ENCODE data around the gene FERMT3.

FERMT3 gene

DNA sequence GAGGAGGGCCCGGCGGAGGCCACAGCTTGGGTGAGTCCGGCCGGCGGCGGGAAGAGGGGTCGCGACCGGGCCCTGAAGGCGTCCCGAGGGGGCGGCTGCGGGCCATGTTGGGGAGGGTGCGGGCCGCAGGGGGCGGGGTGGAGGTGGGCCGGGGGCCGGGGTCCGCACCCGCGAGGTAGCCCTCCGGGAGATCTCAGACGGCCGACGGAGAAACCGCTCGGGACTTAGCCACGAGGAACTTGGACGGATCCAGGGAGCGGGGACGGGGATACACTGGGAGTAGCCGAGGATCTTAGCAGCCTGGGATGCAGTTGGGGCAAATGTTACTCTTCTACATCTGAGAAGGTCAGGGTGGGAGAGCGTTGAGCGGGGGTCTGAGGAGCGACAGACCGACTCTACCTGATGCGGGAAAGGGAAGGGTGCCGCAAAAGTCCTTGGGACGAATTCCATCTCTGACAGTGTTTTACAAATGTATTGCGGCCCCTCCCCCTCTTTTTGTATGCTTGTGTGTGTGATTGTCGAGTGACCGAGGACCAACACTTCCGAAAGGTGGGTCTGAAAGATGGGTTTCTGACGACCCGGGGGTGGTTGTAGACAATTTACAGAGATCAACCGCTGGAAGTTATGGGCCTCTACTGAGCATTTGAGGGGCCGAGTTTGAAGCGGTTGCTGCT lies 19.9 kb upstream of the FERMT3 start:
- no peak for DNase-seq (ENCODE audit: low spot score)

DNA sequence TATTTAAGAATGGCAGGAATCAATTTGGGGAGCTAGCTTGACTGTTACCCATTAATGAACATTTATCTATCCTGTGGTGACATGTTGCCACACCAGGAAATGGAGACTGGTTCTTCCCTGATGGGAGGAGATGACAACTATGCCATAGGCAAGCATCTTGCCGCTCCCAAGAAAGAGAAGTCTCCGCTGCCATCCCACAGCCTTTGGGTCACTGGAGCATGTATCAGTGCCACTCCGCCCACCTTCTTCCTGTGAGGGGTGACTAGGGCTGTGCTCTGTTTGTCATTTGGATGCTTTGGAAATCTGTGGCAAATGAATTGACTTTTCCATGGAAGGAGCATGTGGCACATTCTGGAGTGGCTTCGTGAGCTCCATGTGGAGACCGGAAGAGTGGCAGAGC lies 14.1 kb upstream of the FERMT3 start:
- no peak for DNase-seq (ENCODE audit: low spot score)

DNA sequence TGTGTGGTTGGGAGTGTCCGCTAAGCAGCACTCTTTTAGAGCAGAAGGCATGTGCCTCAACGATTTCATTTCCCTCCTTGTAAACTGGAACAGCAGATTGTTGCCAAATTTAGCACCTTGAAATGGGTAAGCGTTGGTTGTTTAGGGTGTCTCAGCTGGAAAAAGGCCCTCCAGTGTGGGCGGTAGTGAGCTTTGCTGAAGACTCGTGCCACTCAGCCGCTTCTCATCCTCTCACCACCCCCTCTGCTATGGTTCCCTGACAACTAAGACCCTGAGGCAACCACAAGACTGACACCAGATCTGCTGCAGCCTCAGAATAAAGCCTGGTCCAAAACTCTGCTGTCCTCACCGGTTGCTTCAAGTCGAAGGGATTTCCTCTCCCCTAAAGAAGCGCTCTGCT lies 9.9 kb upstream of the FERMT3 start:
- no peak for DNase-seq (ENCODE audit: low spot score)

- no peak for DNase-seq (ENCODE audit: low spot score)
Measured at GRCh38 chr11:64198511-64198910, 8.0 kb upstream of the FERMT3 start.

GRCh38 chr11:64201543-64201942 lies 5.0 kb upstream of the FERMT3 start:
- DNase-seq (ENCODE audit: low spot score), result no peak

DNA sequence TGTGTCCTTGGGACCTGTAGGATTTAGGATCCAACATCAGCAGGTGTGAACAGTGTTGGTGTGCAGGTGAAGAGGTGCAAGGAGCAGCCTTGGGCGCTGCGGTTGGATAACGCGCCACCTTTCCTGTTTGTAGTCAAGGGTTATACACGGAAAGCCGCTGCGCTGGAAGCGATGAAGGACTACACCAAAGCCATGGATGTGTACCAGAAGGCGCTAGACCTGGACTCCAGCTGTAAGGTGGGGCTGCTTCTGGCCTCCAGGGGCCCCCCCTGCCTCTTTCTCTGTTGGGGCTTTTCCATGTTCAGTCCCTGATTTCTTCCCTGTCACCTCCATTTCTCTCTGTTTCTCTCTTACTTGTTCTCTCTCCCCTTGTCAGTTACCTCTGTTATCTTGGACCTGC lies 3.5 kb upstream of the FERMT3 start:
- DNase-seq (ENCODE audit: low spot score), result no peak

- no peak for DNase-seq (ENCODE audit: low spot score)
Measured at GRCh38 chr11:64203421-64204079, 3.0 kb upstream of the FERMT3 start.

DNA sequence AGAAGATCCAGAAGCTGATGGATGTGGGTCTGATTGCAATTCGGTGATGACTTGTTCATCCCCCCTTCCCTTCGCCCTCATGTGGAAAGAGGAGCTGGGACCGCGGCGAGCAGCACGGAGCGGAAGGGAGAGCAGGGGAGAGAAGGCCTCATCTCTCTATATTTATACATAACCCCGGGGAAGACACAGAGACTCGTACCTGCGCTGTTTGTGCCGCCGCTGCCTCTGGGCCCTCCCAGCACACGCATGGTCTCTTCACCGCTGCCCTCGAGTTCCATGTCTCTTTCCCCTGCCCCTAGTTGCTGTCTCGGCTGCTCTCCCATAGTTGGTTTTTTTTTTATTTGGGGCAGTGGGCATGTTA lies 2.5 kb upstream of the FERMT3 start:
- DNase-seq (ENCODE audit: low spot score), result no peak

DNA sequence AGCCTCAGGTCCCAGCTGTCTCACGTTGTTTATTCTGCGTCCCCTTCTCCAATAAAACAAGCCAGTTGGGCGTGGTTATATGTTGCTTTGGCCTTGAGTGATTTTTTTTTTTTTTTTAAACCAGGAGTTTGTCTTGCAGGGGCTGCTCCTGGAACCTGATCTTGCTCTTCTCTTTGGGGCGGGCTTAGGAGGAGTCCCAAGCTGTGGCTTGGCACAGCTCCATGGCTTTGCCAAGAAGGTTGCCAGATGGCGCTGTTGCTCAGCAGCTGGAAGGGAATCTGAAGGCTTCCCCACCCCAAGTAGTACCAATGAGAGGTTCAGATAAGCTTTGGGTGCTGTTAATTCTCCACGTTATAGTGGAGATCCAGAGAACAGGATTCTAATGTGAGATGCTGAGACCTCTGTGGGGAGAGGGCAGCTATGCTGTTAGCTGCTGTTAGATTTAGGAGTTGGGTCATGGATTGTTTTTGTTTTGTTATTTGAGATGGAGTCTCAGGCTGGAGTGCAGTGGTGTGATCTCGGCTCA lies 2.0 kb upstream of the FERMT3 start:
- DNase-seq (ENCODE audit: low spot score), result peak; percentile 91

- DNase-seq (ENCODE audit: low spot score), result no peak
Measured at GRCh38 chr11:64207256-64208085, 950 bp downstream of the FERMT3 start.

DNA sequence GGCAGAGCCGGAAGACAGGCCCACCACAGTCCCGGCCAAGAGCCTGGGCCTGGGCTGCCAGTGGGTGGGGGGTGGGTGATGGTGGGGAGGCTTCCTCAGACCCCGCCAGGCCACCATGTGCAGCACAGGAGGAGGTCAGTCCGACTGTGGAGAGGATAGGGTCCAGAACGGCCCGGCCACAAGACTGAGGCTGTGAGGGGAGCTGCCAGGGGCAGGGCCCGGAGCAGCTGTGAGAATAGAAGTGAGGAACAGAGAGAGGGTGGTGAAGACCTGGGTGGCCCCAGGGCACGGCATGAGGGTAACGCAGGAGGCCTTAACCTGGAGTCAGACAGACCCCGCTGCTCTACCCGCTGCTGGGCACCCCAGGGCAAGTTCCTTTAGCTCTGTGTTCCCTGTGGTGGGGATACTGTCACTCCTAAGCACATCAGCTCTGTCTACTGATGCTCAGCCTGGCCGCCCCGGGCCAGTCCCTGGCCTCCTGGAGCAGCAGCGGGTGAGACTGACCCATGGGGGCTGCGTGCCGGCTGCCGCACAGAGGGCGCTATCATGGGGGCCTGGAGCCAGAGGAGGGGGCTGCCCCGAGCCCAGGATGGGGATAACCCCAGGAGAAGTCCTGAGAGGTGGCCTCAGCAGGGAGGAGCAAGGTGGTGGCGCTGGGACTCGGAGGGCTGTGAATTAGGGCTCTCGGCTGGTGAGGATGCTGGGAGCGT lies 1.7 kb downstream of the FERMT3 start:
- DNase-seq (ENCODE audit: low spot score), result no peak

- no peak for DNase-seq (ENCODE audit: low spot score)
Measured at GRCh38 chr11:64208796-64209562, 2.5 kb downstream of the FERMT3 start.

DNA sequence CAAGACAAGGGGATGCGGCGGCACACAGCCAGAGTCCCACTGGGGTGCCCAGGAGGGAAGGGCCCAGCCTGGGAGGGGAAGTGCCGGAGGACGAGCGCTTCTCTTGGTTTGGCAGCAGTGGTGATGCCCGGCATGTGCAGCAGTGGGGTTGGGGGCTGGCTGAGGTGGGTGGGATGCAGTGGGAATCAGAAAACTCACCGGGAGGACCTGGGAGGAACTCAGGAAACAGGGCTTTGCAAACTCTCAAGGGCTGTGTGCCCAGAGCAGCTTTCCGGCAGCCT lies 3.0 kb downstream of the FERMT3 start:
- no peak for DNase-seq (ENCODE audit: low spot score)

GRCh38 chr11:64210301-64211020 lies 3.9 kb downstream of the FERMT3 start:
- DNase-seq (ENCODE audit: low spot score), result peak; percentile 55

DNA sequence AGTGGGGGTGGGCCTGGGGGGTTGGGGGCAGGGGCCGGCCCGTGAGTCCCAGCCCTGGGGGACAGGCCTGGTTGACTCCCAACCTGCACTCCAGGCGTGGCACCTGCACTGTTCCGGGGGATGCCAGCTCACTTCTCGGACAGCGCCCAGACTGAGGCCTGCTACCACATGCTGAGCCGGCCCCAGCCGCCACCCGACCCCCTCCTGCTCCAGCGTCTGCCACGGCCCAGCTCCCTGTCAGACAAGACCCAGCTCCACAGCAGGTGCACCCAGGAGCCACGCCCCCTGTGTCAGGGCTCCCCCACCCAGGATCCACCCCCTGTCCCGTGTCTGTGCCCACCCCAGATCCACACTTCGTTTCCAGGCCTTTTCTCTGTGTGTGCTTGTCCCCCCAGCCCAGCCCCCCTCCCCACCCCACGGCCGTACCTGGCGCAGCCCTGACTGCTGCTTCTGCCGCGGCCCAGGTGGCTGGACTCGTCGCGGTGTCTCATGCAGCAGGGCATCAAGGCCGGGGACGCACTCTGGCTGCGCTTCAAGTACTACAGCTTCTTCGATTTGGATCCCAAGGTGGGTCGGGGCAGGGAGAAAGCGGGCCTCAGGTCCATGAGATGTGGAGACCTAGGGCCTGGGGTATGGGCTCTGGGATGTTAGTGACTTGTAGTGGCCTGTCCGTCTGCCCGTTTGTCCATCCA lies 4.8 kb downstream of the FERMT3 start:
- no peak for DNase-seq (ENCODE audit: low spot score)

DNA sequence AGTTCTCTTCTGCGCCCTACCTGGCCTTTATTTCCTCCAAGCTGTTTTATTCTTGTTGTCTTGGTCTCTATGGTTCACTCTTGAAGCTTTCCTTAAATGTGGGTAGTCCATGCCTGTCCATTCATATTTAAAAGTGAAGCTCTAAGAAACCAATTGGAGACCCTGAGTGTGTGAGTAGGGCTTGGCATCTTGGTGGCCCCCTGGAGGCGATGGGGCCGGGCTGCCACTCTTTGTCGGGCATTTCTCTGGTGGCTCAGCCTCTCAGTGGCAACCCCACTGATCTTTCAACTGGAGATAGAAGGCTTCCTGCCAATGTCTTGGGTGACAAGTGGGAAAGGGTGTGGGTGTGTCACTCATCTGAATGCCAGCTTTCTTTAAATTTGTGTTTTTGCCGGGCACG lies 10.4 kb downstream of the FERMT3 start:
- DNase-seq (ENCODE audit: low spot score), result no peak

DNA sequence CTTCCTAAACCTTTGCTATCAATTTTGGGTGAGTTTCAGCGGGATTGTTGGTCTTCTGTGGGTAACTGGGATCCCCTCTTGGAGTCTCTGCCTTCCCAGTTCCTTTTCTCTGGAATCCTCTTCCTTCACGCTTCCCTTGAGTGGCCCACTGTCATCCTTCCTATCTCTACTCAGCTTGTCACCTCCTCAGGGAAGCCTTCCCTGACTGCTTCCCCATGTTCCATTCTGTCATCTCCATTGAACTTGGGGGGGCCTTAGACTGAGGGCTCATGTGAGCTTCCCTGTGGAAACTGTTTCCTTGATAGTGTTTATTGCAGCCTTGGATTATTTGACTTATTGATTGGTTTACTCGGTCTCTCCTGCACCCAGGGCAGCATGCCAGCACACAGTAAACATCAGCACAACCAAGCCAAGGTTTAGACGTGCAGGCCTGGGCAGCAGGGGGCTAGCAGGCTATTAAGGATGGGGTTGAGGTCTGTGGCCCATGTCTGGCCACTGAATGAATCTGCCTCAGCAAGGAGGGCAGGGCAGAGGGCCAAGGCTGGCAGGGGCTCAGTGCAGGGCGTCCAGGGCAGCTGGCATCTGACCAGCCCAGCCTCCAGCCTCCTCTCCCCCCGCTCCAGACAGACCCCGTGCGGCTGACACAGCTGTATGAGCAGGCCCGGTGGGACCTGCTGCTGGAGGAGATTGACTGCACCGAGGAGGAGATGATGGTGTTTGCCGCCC lies 12.3 kb downstream of the FERMT3 start:
- no peak for DNase-seq (ENCODE audit: low spot score)

DNA sequence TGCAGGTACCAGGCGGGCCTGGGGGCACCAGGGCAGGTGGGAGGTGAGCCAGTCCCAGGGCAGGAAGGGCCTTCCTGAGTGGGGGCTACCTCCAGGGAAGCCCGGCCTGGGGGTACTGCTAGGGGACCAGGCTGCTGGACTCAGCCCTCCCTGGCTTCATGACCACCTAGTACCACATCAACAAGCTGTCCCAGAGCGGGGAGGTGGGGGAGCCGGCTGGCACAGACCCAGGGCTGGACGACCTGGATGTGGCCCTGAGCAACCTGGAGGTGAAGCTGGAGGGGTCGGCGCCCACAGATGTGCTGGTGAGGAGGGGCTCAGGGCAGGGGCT lies 12.8 kb downstream of the FERMT3 start:
- DNase-seq (ENCODE audit: low spot score), result no peak

DNA sequence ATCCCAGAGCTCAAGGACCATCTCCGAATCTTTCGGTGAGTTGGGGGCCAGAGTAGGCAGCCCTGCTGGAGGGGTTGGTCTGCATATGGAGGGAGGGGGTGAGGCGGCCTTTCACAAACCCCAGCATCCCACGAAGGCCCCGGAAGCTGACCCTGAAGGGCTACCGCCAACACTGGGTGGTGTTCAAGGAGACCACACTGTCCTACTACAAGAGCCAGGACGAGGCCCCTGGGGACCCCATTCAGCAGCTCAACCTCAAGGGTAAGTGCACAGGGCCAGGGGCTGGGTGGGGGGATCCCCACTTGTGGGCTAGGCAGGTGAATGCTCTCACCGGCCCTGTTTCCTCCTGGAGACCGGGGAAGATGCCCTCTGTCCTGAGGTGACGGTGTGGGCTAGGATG lies 13.2 kb downstream of the FERMT3 start:
- DNase-seq (ENCODE audit: low spot score), result no peak

- DNase-seq (ENCODE audit: low spot score), result no peak
Measured at GRCh38 chr11:64220271-64220670, 13.8 kb downstream of the FERMT3 start.

Measured in cerebellar cortex (tissue), 1 donor.